GM23338 (cell line): Measurements from ENCODE around the gene SEC63.

Experiments used
- CREB1 ChIP-seq: fragments of 250-450 bp; sonication (Bioruptor Pico); IDR thresholded peaks from 2 replicates; pipeline ENCODE4 v1.5.0; 2020; ENCODE audit warnings: low read depth, mild to moderate bottlenecking, moderate library complexity
- EZH2 ChIP-seq: fragments of 200-600 bp; sonication (generic); IDR thresholded peaks from one replicate; pipeline ENCODE4 v1.8.0; 2017; ENCODE audit warnings: antibody characterized with exemption, mild to moderate bottlenecking, low read depth; ENCODE audit not compliant: unreplicated experiment
- EZH2phosphoT487 ChIP-seq: fragments of 200-600 bp; sonication (generic); IDR thresholded peaks from one replicate; pipeline ENCODE4 v1.8.1; 2018; ENCODE audit warnings: antibody characterized with exemption; ENCODE audit not compliant: unreplicated experiment
- JUNB ChIP-seq: IDR thresholded peaks from one replicate; pipeline ENCODE4 v1.6.1; 2016; ENCODE audit warnings: antibody characterized with exemption; ENCODE audit not compliant: unreplicated experiment
- POLR2AphosphoS5 ChIP-seq: IDR thresholded peaks from 2 replicates; pipeline ENCODE4 v1.6.1; 2016; ENCODE audit warnings: antibody characterized with exemption, low read depth
- STAT1 ChIP-seq: IDR thresholded peaks from one replicate; pipeline ENCODE4 v1.6.1; 2016; ENCODE audit warnings: antibody characterized with exemption; ENCODE audit not compliant: unreplicated experiment
- ZNF114 ChIP-seq: fragments of 250-450 bp; sonication (Bioruptor Pico); IDR thresholded peaks from 2 replicates; pipeline ENCODE4 v1.5.0; 2020; ENCODE audit warnings: mild to moderate bottlenecking, moderate library complexity
- ZNF331 ChIP-seq: fragments of 250-450 bp; sonication (Bioruptor Pico); IDR thresholded peaks from 2 replicates; pipeline ENCODE4 v1.5.0; 2020; ENCODE audit warnings: low read depth, mild to moderate bottlenecking, moderate library complexity
- TF ChIP-seq, protein P1 (sequence below), 2 experiments: fragments of 200-600 bp in 1 of 2; sonication (generic) in 1 of 2; conservative IDR thresholded peaks; 2 replicates each; pipeline versions ENCODE4 v1.5.1 to v1.6.1; 2016 to 2017; ENCODE audit warnings: antibody characterized with exemption in 2 of 2, low read depth in 2 of 2, mild to moderate bottlenecking in 2 of 2, moderate library complexity in 1 of 2
- TF ChIP-seq, protein P2 (sequence below): IDR thresholded peaks from 2 replicates; pipeline ENCODE4 v1.6.1; 2016; ENCODE audit warnings: antibody characterized with exemption
- TF ChIP-seq, protein P3 (sequence below): IDR thresholded peaks from one replicate; pipeline ENCODE4 v1.6.1; 2018; ENCODE audit warnings: antibody characterized with exemption; ENCODE audit not compliant: unreplicated experiment
- TF ChIP-seq, protein P4 (sequence below): fragments of 250-450 bp; sonication (Bioruptor Pico); IDR thresholded peaks from 2 replicates; pipeline ENCODE4 v1.5.0; 2020; ENCODE audit warnings: mild to moderate bottlenecking, moderate library complexity

DNA sequence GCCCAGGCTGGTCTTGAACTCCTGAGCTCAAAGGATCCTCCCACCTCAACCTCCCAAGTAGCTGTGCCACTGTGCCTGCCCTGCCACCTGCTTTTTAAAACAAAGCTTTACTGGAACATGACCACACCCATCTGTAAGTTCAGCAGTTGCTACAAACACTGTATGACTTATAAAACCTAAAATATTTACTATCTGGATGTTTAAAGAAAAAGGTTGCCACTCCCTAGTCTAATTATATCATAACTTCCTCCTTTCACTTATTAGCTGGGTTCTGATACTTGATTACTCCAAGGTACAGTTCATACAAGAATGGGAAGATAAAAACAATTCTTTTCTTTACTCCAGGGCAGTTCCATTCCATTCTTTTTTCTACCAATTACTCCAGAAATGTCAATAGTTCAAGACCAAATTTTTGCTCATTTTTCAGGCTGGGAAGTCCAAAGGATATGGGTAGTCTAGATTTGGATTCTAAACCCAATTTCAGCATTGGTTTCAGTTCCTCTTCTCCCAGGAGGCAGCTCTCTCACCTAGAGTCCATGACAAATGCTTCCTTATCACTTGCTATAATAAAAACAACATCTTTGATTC lies 63.1 kb downstream of the SEC63 start:
- TF ChIP-seq, protein P1, sequence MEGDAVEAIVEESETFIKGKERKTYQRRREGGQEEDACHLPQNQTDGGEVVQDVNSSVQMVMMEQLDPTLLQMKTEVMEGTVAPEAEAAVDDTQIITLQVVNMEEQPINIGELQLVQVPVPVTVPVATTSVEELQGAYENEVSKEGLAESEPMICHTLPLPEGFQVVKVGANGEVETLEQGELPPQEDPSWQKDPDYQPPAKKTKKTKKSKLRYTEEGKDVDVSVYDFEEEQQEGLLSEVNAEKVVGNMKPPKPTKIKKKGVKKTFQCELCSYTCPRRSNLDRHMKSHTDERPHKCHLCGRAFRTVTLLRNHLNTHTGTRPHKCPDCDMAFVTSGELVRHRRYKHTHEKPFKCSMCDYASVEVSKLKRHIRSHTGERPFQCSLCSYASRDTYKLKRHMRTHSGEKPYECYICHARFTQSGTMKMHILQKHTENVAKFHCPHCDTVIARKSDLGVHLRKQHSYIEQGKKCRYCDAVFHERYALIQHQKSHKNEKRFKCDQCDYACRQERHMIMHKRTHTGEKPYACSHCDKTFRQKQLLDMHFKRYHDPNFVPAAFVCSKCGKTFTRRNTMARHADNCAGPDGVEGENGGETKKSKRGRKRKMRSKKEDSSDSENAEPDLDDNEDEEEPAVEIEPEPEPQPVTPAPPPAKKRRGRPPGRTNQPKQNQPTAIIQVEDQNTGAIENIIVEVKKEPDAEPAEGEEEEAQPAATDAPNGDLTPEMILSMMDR (conservative IDR thresholded peaks at IDR 0.05; ENCODE audit: low read depth in 2 of 2), result no peak
- TF ChIP-seq POLR2AphosphoS5, result no peak
- TF ChIP-seq, protein P2, sequence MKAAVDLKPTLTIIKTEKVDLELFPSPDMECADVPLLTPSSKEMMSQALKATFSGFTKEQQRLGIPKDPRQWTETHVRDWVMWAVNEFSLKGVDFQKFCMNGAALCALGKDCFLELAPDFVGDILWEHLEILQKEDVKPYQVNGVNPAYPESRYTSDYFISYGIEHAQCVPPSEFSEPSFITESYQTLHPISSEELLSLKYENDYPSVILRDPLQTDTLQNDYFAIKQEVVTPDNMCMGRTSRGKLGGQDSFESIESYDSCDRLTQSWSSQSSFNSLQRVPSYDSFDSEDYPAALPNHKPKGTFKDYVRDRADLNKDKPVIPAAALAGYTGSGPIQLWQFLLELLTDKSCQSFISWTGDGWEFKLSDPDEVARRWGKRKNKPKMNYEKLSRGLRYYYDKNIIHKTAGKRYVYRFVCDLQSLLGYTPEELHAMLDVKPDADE, result no peak
- TF ChIP-seq STAT1, result no peak
- TF ChIP-seq CREB1 (CRISPR knock-in tag), result no peak
- TF ChIP-seq EZH2phosphoT487, result no peak
- TF ChIP-seq, protein P3, sequence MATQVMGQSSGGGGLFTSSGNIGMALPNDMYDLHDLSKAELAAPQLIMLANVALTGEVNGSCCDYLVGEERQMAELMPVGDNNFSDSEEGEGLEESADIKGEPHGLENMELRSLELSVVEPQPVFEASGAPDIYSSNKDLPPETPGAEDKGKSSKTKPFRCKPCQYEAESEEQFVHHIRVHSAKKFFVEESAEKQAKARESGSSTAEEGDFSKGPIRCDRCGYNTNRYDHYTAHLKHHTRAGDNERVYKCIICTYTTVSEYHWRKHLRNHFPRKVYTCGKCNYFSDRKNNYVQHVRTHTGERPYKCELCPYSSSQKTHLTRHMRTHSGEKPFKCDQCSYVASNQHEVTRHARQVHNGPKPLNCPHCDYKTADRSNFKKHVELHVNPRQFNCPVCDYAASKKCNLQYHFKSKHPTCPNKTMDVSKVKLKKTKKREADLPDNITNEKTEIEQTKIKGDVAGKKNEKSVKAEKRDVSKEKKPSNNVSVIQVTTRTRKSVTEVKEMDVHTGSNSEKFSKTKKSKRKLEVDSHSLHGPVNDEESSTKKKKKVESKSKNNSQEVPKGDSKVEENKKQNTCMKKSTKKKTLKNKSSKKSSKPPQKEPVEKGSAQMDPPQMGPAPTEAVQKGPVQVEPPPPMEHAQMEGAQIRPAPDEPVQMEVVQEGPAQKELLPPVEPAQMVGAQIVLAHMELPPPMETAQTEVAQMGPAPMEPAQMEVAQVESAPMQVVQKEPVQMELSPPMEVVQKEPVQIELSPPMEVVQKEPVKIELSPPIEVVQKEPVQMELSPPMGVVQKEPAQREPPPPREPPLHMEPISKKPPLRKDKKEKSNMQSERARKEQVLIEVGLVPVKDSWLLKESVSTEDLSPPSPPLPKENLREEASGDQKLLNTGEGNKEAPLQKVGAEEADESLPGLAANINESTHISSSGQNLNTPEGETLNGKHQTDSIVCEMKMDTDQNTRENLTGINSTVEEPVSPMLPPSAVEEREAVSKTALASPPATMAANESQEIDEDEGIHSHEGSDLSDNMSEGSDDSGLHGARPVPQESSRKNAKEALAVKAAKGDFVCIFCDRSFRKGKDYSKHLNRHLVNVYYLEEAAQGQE, result no peak
- TF ChIP-seq EZH2, result no peak
- TF ChIP-seq ZNF331 (CRISPR knock-in tag), result no peak
- TF ChIP-seq ZNF114 (CRISPR knock-in tag), result no peak
- no peak for TF ChIP-seq JUNB
- TF ChIP-seq, protein P4, sequence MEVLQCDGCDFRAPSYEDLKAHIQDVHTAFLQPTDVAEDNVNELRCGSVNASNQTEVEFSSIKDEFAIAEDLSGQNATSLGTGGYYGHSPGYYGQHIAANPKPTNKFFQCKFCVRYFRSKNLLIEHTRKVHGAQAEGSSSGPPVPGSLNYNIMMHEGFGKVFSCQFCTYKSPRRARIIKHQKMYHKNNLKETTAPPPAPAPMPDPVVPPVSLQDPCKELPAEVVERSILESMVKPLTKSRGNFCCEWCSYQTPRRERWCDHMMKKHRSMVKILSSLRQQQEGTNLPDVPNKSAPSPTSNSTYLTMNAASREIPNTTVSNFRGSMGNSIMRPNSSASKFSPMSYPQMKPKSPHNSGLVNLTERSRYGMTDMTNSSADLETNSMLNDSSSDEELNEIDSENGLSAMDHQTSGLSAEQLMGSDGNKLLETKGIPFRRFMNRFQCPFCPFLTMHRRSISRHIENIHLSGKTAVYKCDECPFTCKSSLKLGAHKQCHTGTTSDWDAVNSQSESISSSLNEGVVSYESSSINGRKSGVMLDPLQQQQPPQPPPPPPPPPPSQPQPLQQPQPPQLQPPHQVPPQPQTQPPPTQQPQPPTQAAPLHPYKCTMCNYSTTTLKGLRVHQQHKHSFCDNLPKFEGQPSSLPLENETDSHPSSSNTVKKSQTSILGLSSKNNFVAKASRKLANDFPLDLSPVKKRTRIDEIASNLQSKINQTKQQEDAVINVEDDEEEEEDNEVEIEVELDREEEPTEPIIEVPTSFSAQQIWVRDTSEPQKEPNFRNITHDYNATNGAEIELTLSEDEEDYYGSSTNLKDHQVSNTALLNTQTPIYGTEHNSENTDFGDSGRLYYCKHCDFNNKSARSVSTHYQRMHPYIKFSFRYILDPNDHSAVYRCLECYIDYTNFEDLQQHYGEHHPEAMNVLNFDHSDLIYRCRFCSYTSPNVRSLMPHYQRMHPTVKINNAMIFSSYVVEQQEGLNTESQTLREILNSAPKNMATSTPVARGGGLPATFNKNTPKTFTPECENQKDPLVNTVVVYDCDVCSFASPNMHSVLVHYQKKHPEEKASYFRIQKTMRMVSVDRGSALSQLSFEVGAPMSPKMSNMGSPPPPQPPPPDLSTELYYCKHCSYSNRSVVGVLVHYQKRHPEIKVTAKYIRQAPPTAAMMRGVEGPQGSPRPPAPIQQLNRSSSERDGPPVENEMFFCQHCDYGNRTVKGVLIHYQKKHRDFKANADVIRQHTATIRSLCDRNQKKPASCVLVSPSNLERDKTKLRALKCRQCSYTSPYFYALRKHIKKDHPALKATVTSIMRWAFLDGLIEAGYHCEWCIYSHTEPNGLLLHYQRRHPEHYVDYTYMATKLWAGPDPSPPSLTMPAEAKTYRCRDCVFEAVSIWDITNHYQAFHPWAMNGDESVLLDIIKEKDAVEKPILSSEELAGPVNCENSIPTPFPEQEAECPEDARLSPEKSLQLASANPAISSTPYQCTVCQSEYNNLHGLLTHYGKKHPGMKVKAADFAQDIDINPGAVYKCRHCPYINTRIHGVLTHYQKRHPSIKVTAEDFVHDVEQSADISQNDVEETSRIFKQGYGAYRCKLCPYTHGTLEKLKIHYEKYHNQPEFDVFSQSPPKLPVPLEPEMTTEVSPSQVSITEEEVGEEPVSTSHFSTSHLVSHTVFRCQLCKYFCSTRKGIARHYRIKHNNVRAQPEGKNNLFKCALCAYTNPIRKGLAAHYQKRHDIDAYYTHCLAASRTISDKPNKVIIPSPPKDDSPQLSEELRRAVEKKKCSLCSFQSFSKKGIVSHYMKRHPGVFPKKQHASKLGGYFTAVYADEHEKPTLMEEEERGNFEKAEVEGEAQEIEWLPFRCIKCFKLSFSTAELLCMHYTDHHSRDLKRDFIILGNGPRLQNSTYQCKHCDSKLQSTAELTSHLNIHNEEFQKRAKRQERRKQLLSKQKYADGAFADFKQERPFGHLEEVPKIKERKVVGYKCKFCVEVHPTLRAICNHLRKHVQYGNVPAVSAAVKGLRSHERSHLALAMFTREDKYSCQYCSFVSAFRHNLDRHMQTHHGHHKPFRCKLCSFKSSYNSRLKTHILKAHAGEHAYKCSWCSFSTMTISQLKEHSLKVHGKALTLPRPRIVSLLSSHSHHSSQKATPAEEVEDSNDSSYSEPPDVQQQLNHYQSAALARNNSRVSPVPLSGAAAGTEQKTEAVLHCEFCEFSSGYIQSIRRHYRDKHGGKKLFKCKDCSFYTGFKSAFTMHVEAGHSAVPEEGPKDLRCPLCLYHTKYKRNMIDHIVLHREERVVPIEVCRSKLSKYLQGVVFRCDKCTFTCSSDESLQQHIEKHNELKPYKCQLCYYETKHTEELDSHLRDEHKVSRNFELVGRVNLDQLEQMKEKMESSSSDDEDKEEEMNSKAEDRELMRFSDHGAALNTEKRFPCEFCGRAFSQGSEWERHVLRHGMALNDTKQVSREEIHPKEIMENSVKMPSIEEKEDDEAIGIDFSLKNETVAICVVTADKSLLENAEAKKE (CRISPR knock-in tag), result no peak
